Aorta (tissue), 5 donors: Measurements from ENCODE around the gene ANK2. TPM values are rescaled to one million over a fixed set of nuclear protein-coding genes. Genes with fewer than 3 reads are reported as not detected.

Source experiments
- ATAC-seq: fragments of 200-7000 bp; cut with Tn5 transposase; one replicate; pipeline ENCODE4 v1.9.1; 2022; ENCODE audit warnings: moderate library complexity; ENCODE audit not compliant: low FRiP score
- DNase-seq, 2 donors: peaks; one replicate each; pipeline ENCODE4 v3.0.0-alpha.2; 2020
- H3K27ac ChIP-seq, 2 donors: one replicate each; pipeline ENCODE4 v1.5.1; 2013; ENCODE audit warnings: low read length in 2 of 2, mild to moderate bottlenecking in 2 of 2, moderate library complexity in 2 of 2, control low read depth in 1 of 2, inconsistent platforms in 1 of 2, low read depth in 1 of 2
- H3K27me3 ChIP-seq, 2 donors: one replicate each; pipeline ENCODE4 v1.6.1; 2013; ENCODE audit warnings: control low read depth in 1 of 2, low read length in 1 of 2, mild to moderate bottlenecking in 1 of 2, moderate library complexity in 1 of 2; ENCODE audit not compliant: insufficient read depth in 2 of 2, control insufficient read depth in 1 of 2
- H3K36me3 ChIP-seq, 2 donors: one replicate each; pipeline ENCODE4 v1.6.1; 2013; ENCODE audit warnings: control low read depth in 1 of 2, low read length in 1 of 2, mild to moderate bottlenecking in 1 of 2; ENCODE audit not compliant: insufficient read depth in 2 of 2, control insufficient read depth in 1 of 2
- H3K4me1 ChIP-seq, 2 donors: one replicate each; pipeline ENCODE4 v1.6.1; 2013; ENCODE audit warnings: low read length in 2 of 2, control low read depth in 1 of 2, mild to moderate bottlenecking in 1 of 2, moderate library complexity in 1 of 2; ENCODE audit not compliant: insufficient read depth in 2 of 2, control insufficient read depth in 1 of 2
- H3K4me3 ChIP-seq, 2 donors: one replicate each; pipeline ENCODE4 v1.5.1; 2013; ENCODE audit warnings: low read length in 2 of 2, control low read depth in 1 of 2, mild to moderate bottlenecking in 1 of 2
- H3K9me3 ChIP-seq: one replicate; pipeline ENCODE4 v1.6.1; 2013; ENCODE audit warnings: mild to moderate bottlenecking, low read length; ENCODE audit not compliant: control insufficient read depth
- WGBS, 2 donors: extraction: QIAGEN DNeasy Blood & Tissue Kit; methylation state at CpG; one replicate each; pipeline ENCODE4 v1.1.7; 2013; 5-methylcytosine and 5-hydroxymethylcytosine counted together
- intact Hi-C, 2 donors: fragments of 100-400 bp; cut with DNase I; formaldehyde crosslinking; loops; one replicate each; pipeline versions ENCODE4 v1.14.2 to v1.15.0; 2022
- polyA plus RNA-seq, 2 donors: library from polyadenylated mRNA; stranded (reverse); fragments of 200-250 nt; gene quantifications; one replicate each; pipeline ENCODE4 v1.2.3, GENCODE V29; 2013
- total RNA-seq, 2 donors: library from RNA; stranded (reverse); fragmentation: NEBNext Ultra II Directional; extraction: Animal tissue kit (Norgen Biotek cat#: 25700); gene quantifications; one replicate each; pipeline ENCODE4 v1.2.1, GENCODE V29; 2021
- donor health status: healthy with polysubstance abuse.
- donor health status: Bipolar disorder and iron deficiency.
- donor health status: DM: no; HTN: no; CAD: no.
- donor health status: DM: no; HTN: no; CAD: no.
- donor health status: DM: yes; HTN: yes; CAD: no.

ANK2 gene
- total and polyA plus RNA-seq, 4 donors = 1.6 to 117 (median 36.6) TPM

- intact Hi-C loops = loop anchor here in 1 of 2 donors (10.0 kb wide), 1 partner anchor 500 kb away; no protein-coding TSS in a partner anchor
- H3K27ac ChIP-seq = no peak overlapping the region
- WGBS, 2 donors = 2 to 5% methylated on average over 5 of the region's 5 CpGs
These were observed 335.1 kb downstream of the ANK2 start for GRCh38 chr4:113384600-113384999.

GRCh38 chr4:113385281-113385899 lies 335.9 kb downstream of the ANK2 start:
- H3K27me3 ChIP-seq = no peaks in the 10 kb centered on the region
- H3K4me3 ChIP-seq = no peak overlapping the region
- DNase-seq (no peak), ATAC-seq (no peak)
- no peaks in the 10 kb centered on the region for H3K36me3 ChIP-seq
- H3K27ac ChIP-seq = no peak overlapping the region
- intact Hi-C loops = loop anchor here in 1 of 2 donors (10.0 kb wide), 1 partner anchor 499 kb away; no protein-coding TSS in a partner anchor
- 79 to 85% methylated on average over 4 of the region's 4 CpGs for WGBS, 2 donors
- H3K9me3 ChIP-seq = no peaks in the 10 kb centered on the region
- H3K4me1 ChIP-seq = no peaks in the 10 kb centered on the region

More at GRCh38 chr4:113384600-113384999, 335.1 kb downstream of the ANK2 start:
- no peaks in the 10 kb centered on the region for H3K4me1 ChIP-seq
- H3K9me3 ChIP-seq = no peaks in the 10 kb centered on the region
- DNase-seq (no peak), ATAC-seq (no peak)
- H3K27me3 ChIP-seq = no peaks in the 10 kb centered on the region
- no peak overlapping the region for H3K4me3 ChIP-seq
- no peaks in the 10 kb centered on the region for H3K36me3 ChIP-seq

- no peaks in the 10 kb centered on the region for H3K27me3 ChIP-seq
These were observed 339.7 kb downstream of the ANK2 start for GRCh38 chr4:113389160-113389559.

GRCh38 chr4:113390850-113391249 lies 341.4 kb downstream of the ANK2 start:
- intact Hi-C loops = loop anchor here (5.0 to 10.0 kb wide), 7 partner anchors 154 to 994 kb away; partner anchors contain the start of genes ARSJ (in 1 of the 2) and CAMK2D (in 1 of the 2)

More at GRCh38 chr4:113389160-113389559, 339.7 kb downstream of the ANK2 start:
- no peak overlapping the region for H3K27ac ChIP-seq
- 95 to 98% methylated on average over 3 of the region's 3 CpGs for WGBS, 2 donors
- intact Hi-C loops = loop anchor here in 1 of 2 donors (10.0 kb wide), 1 partner anchor 496 kb away; no protein-coding TSS in a partner anchor
- no peak overlapping the region for H3K4me3 ChIP-seq
- H3K9me3 ChIP-seq = no peaks in the 10 kb centered on the region
- DNase-seq (no peak), ATAC-seq (no peak)
- H3K4me1 ChIP-seq = no peaks in the 10 kb centered on the region
- H3K36me3 ChIP-seq = no peaks in the 10 kb centered on the region

GRCh38 chr4:113394108-113394729 lies 344.8 kb downstream of the ANK2 start:
- DNase-seq (no peak), ATAC-seq (no peak)
- Histone ChIP-seq H3K36me3 (no peaks in the 10 kb centered on the region), H3K4me1 (peaks cover 2 to 3% of the 10 kb centered on the region in 2 donors), H3K9me3 (no peaks in the 10 kb centered on the region), H3K4me3 (no peak overlapping the region), H3K27ac (no peak overlapping the region), H3K27me3 (no peaks in the 10 kb centered on the region)
- intact Hi-C loops = loop anchor here (5.0 to 10.0 kb wide), 7 partner anchors 151 to 991 kb away; partner anchors contain the start of genes ARSJ (in 1 of the 2) and CAMK2D (in 1 of the 2)
- 64 to 77% methylated on average over 3 of the region's 3 CpGs for WGBS, 2 donors

More at GRCh38 chr4:113390850-113391249, 341.4 kb downstream of the ANK2 start:
- Histone ChIP-seq H3K4me3 (no peak overlapping the region), H3K4me1 (peaks cover 0 to 1% of the 10 kb centered on the region in 2 donors), H3K9me3 (no peaks in the 10 kb centered on the region), H3K36me3 (no peaks in the 10 kb centered on the region), H3K27ac (no peak overlapping the region), H3K27me3 (no peaks in the 10 kb centered on the region)
- ATAC-seq (no peak), DNase-seq (no peak)

- 46 to 47% methylated on average over 11 of the region's 11 CpGs for WGBS, 2 donors
These were observed 345.5 kb downstream of the ANK2 start for GRCh38 chr4:113394730-113395530.

GRCh38 chr4:113397114-113397701 lies 347.8 kb downstream of the ANK2 start:
- peak in 1 of 2 donors; percentile 63 for DNase-seq
- 2 to 6% methylated on average over 5 of the region's 5 CpGs for WGBS, 2 donors
- no peak overlapping the region for H3K4me3 ChIP-seq

More at GRCh38 chr4:113394730-113395530, 345.5 kb downstream of the ANK2 start:
- Histone ChIP-seq H3K9me3 (no peaks in the 10 kb centered on the region), H3K4me1 (peaks cover 2 to 3% of the 10 kb centered on the region in 2 donors), H3K36me3 (no peaks in the 10 kb centered on the region), H3K27ac (no peak overlapping the region), H3K27me3 (no peaks in the 10 kb centered on the region), H3K4me3 (no peak overlapping the region)
- intact Hi-C loops = loop anchor here (5.0 to 10.0 kb wide), 11 partner anchors 72 to 990 kb away; partner anchors contain the start of genes ARSJ (in 1 of the 2) and CAMK2D (in 1 of the 2)
- ATAC-seq (peak; percentile 95), DNase-seq (peak in 1 of 2 donors; percentile 32)

More at GRCh38 chr4:113397114-113397701, 347.8 kb downstream of the ANK2 start:
- Histone ChIP-seq H3K27me3 (no peaks in the 10 kb centered on the region), H3K36me3 (no peaks in the 10 kb centered on the region), H3K4me1 (peaks cover 2 to 3% of the 10 kb centered on the region in 2 donors), H3K9me3 (no peaks in the 10 kb centered on the region), H3K27ac (peak overlapping the region; percentile 57 to 81)
- intact Hi-C loops = loop anchor here (2.0 to 10.0 kb wide), 12 partner anchors 48 to 988 kb away; partner anchors contain the start of genes ARSJ (in 1 of the 2) and CAMK2D (in 1 of the 2)
- ATAC-seq = peak; percentile 75
